22Rv1 (cell line): ENCODE results near the gene NUDCD2.
A peak's percentile ranks its signal among the peaks of the same experiment; 100 is the strongest.

Source experiments
- H3K27ac ChIP-seq: fragments of 450-650 bp; 2 replicates; pipeline ENCODE4 v1.5.1; 2017
- ZFX ChIP-seq: fragments of 450-650 bp; IDR thresholded peaks from 2 replicates; pipeline ENCODE4 v1.6.1; 2017; ENCODE audit warnings: antibody characterized with exemption, borderline replicate concordance
- TF ChIP-seq, protein P1 (sequence below): fragments of 450-650 bp; IDR thresholded peaks from 2 replicates; pipeline ENCODE4 v1.5.1; 2017; ENCODE audit warnings: mild to moderate bottlenecking

The NUDCD2 gene

DNA sequence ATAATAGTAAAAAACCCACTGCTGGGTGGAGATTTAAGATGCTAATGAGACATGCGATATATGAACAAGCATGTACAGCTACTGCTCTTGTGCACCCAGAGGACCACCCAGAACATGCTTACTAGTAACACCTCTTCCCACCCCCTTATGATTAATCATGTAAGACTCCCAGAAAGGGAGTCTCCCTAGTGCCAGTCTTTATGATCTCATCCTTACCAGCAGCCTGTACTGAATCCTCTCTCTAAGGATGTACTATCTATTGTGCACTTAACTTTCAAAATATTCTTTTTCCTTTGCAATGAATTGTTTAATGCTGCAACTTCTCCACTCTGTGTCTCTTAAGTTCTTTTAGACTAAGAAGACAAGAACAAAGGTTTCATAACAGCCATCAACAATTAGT is 36.4 kb upstream of the NUDCD2 start:
- no peak overlapping the region for H3K27ac ChIP-seq
- TF ChIP-seq, protein P1, sequence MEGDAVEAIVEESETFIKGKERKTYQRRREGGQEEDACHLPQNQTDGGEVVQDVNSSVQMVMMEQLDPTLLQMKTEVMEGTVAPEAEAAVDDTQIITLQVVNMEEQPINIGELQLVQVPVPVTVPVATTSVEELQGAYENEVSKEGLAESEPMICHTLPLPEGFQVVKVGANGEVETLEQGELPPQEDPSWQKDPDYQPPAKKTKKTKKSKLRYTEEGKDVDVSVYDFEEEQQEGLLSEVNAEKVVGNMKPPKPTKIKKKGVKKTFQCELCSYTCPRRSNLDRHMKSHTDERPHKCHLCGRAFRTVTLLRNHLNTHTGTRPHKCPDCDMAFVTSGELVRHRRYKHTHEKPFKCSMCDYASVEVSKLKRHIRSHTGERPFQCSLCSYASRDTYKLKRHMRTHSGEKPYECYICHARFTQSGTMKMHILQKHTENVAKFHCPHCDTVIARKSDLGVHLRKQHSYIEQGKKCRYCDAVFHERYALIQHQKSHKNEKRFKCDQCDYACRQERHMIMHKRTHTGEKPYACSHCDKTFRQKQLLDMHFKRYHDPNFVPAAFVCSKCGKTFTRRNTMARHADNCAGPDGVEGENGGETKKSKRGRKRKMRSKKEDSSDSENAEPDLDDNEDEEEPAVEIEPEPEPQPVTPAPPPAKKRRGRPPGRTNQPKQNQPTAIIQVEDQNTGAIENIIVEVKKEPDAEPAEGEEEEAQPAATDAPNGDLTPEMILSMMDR = no peak
- no peak for TF ChIP-seq ZFX

DNA sequence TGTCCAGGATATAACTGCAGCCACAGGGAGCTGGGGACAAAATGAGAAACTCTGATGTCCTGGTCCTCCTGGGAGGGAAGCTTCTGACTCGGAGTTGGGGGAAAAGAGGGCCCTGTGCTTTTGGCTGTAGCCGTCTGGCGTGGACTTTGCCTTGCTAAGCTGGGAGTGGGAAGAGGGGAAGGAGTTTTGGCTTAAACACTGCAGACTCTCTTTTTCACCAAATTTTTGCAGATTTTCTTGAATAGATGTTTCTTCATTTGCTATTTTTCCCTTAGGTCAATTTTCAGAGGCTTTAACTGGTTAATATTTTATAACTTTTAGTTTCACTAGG is 29.8 kb upstream of the NUDCD2 start:
- no peak overlapping the region for H3K27ac ChIP-seq
- TF ChIP-seq, protein P1 = no peak
- TF ChIP-seq ZFX = no peak

DNA sequence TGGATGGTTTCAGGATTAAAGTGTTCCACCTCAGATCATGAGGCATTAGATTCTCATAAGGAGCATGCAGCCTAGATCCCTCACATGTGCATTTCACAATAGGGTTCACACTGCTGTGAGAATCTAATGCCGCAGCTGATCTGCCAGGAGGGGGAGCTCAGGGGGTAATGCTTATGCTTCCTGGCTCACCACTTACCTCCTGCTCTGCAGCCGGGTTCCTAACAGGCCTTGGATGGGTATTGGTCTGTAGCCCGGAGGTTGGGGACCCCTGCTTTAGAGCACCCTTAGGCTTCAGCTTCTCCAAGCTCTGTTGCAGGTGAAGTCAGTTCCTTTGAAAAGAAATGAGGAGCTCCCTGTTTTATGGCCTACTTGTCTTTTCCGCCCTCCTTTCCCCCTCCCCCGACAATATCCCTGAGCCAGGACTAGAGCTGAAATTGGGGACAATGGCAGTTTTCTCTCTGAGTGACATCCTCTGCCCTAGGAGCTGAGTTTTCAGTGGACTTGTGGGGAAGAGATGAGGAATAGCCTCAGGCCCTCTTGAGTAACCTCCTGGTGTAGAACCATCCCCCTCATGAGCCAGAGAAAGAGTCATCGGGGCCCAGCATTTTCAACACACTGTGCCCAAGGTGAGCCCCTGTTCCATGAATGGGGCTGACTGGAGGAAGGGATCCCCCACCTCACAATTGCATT is 29.3 kb upstream of the NUDCD2 start:
- TF ChIP-seq, protein P1 = peak; percentile 21; the same call in 1 of the 2 replicates
- no peak for TF ChIP-seq ZFX
- no peak overlapping the region for H3K27ac ChIP-seq

DNA sequence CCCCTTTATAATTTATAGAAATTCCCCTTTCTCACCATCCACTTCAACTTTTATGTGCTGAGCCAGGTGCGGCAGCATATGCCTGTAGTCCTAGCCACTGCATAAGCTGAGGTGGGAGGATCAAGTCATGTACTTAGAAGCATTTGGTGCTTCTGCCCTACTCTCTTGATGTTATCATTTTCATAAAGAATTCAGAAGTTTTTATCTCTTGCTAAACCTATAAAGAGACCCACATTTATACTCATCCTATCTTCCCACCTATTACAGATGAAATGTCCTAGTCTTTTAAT is 19.0 kb upstream of the NUDCD2 start:
- no peak for TF ChIP-seq ZFX
- TF ChIP-seq, protein P1 = no peak
- H3K27ac ChIP-seq = no peak overlapping the region

DNA sequence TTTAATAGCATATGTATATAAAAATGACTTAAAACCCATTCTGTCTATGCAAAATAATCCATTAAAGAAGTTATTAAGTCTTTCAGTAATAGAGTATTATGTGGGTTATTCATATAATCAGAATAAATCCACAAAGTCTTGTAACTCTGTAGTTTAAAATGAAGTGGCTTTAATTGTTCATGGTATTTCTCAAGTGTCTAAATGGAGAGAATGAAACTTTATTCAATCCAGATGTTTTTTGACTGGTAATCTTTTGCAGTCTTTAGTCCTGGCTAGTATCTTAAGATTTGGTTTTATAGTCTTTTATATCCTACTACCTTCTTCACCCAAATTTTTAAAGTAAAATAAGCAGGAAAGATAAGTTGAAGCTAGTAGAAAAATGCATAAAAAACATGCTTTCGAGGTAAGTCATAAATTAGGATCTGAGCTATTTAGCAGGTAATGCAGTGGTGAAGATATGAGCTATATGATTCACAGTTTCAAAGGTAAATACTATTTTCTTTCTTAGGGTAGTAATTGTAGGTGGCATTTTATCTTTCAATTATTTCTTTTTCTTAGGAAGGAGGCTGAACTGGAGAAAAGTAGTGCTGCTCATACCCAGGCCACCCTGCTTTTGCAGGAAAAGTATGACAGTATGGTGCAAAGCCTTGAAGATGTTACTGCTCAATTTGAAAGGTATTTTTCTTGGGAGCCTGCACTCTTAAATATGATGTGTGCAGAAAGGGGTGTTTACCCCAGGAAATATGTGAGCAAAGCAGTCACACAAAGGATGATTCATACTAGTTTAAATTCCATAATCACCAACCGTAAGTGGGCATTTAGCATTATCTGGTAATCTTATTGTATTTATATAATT is 18.5 kb upstream of the NUDCD2 start:
- TF ChIP-seq, protein P1 = no peak
- TF ChIP-seq ZFX = no peak
- H3K27ac ChIP-seq = no peak overlapping the region

DNA sequence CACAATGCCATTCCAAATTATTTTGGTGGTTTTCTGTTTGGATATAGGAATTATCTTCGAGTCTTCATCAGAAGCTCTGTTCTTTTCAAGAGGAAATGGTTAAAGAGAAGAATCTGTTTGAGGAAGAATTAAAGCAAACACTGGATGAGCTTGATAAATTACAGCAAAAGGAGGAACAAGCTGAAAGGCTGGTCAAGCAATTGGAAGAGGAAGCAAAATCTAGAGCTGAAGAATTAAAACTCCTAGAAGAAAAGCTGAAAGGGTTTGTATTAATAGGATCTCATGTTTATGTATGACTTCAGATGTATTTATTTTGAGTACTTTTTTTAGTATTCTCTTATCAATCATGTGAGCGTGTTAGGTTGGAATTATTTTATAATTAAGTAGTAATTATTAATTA is 15.5 kb upstream of the NUDCD2 start:
- no peak overlapping the region for H3K27ac ChIP-seq

More for the DNA sequence above, 15.5 kb upstream of the NUDCD2 start:
- no peak for TF ChIP-seq ZFX
- TF ChIP-seq, protein P1 = no peak
